SK-N-SH treated with all-trans-retinoic acid at 6 μM for 48 hours (cell line): ENCODE results near the gene FXR2.

ENCODE experiments used
- ATAC-seq: fragments of 200-7000 bp; cut with Tn5 transposase; 3 replicates; pipeline ENCODE4 v1.9.1; 2020; ENCODE audit warnings: mild to moderate bottlenecking, moderate library complexity
- ARNTL ChIP-seq: fragments of 450-650 bp; formaldehyde crosslinking; IDR thresholded peaks from 2 replicates; pipeline ENCODE4 v1.5.0; 2020; ENCODE audit warnings: low read depth, mild to moderate bottlenecking, moderate library complexity, borderline replicate concordance
- BACH2 ChIP-seq: fragments of 250-450 bp; sonication (Bioruptor Pico); IDR thresholded peaks from 2 replicates; pipeline ENCODE4 v1.9.0; 2021; ENCODE audit warnings: mild to moderate bottlenecking, borderline replicate concordance
- CREB5 ChIP-seq: fragments of 250-450 bp; sonication (Bioruptor Pico); IDR thresholded peaks from 2 replicates; pipeline ENCODE4 v1.5.1; 2020; ENCODE audit warnings: low read depth, mild to moderate bottlenecking, moderate library complexity
- CSDC2 ChIP-seq: fragments of 250-450 bp; sonication (Bioruptor Pico); IDR thresholded peaks from 2 replicates; pipeline ENCODE4 v1.5.0; 2020; ENCODE audit warnings: mild to moderate bottlenecking, moderate library complexity
- CSRNP3 ChIP-seq: fragments of 250-450 bp; sonication (Bioruptor Pico); IDR thresholded peaks from 2 replicates; pipeline ENCODE4 v1.5.1; 2021; ENCODE audit warnings: mild to moderate bottlenecking, moderate library complexity
- ESRRG ChIP-seq: fragments of 250-450 bp; sonication (Bioruptor Pico); IDR thresholded peaks from 2 replicates; pipeline ENCODE4 v1.6.1; 2021; ENCODE audit warnings: mild to moderate bottlenecking
- ISL1 ChIP-seq: fragments of 250-450 bp; sonication (Bioruptor Pico); IDR thresholded peaks from 2 replicates; pipeline ENCODE4 v2.1.2; 2022; ENCODE audit warnings: mild to moderate bottlenecking, moderate library complexity
- OSR1 ChIP-seq: fragments of 250-450 bp; sonication (Bioruptor Pico); IDR thresholded peaks from 2 replicates; pipeline ENCODE4 v1.8.0; 2022; ENCODE audit warnings: moderate library complexity, mild to moderate bottlenecking, inconsistent platforms
- PATZ1 ChIP-seq: fragments of 250-450 bp; sonication (Bioruptor Pico); IDR thresholded peaks from 2 replicates; pipeline ENCODE4 v1.8.0; 2020; ENCODE audit warnings: mild to moderate bottlenecking, moderate library complexity, borderline replicate concordance
- POU6F1 ChIP-seq: fragments of 250-450 bp; sonication (Bioruptor Pico); IDR thresholded peaks from 2 replicates; pipeline ENCODE4 v1.8.0; 2021; ENCODE audit warnings: low read depth, mild to moderate bottlenecking, moderate library complexity, borderline replicate concordance
- PPARA ChIP-seq: fragments of 250-450 bp; sonication (Bioruptor Pico); IDR thresholded peaks from 2 replicates; pipeline ENCODE4 v1.5.0; 2020; ENCODE audit warnings: mild to moderate bottlenecking, borderline replicate concordance
- RARB ChIP-seq: fragments of 250-450 bp; sonication (Bioruptor Pico); IDR thresholded peaks from 2 replicates; pipeline ENCODE4 v1.8.0; 2021; ENCODE audit warnings: mild to moderate bottlenecking, moderate library complexity
- SNAI2 ChIP-seq: fragments of 250-450 bp; sonication (Bioruptor Pico); IDR thresholded peaks from 2 replicates; pipeline ENCODE4 v1.5.0; 2020; ENCODE audit warnings: mild to moderate bottlenecking, moderate library complexity
- TOX ChIP-seq: fragments of 250-450 bp; sonication (Bioruptor Pico); IDR thresholded peaks from 2 replicates; pipeline ENCODE4 v1.8.0; 2021; ENCODE audit warnings: mild to moderate bottlenecking, moderate library complexity, borderline replicate concordance
- TSHZ2 ChIP-seq: fragments of 250-450 bp; sonication (Bioruptor Pico); IDR thresholded peaks from 2 replicates; pipeline ENCODE4 v1.5.0; 2020; ENCODE audit warnings: mild to moderate bottlenecking, moderate library complexity
- ZC3H10 ChIP-seq: fragments of 250-450 bp; sonication (Bioruptor Pico); IDR thresholded peaks from 2 replicates; pipeline ENCODE4 v1.5.1; 2021; ENCODE audit warnings: mild to moderate bottlenecking, moderate library complexity
- ZFP3 ChIP-seq: fragments of 250-450 bp; sonication (Bioruptor Pico); IDR thresholded peaks from 2 replicates; pipeline ENCODE4 v1.5.0; 2020; ENCODE audit warnings: mild to moderate bottlenecking, moderate library complexity
- ZFP30 ChIP-seq: fragments of 450-650 bp; formaldehyde crosslinking; IDR thresholded peaks from 2 replicates; pipeline ENCODE4 v1.5.0; 2022; ENCODE audit warnings: mild to moderate bottlenecking, moderate library complexity
- ZNF565 ChIP-seq: fragments of 450-650 bp; formaldehyde crosslinking; conservative IDR thresholded peaks from 2 replicates; pipeline ENCODE4 v1.5.0; 2020; ENCODE audit warnings: low read depth, mild to moderate bottlenecking, moderate library complexity
- ZNF70 ChIP-seq: fragments of 450-650 bp; formaldehyde crosslinking; IDR thresholded peaks from 2 replicates; pipeline ENCODE4 v1.5.0; 2020; ENCODE audit warnings: mild to moderate bottlenecking, moderate library complexity
- ZNF8 ChIP-seq: fragments of 450-650 bp; formaldehyde crosslinking; IDR thresholded peaks from 2 replicates; pipeline ENCODE4 v1.5.0; 2020; ENCODE audit warnings: mild to moderate bottlenecking, moderate library complexity

The FXR2 gene

GRCh38 chr17:7579834-7580603, 34.7 kb downstream of the FXR2 start:
- TF ChIP-seq TOX (no peak), CREB5 (no peak), RARB (CRISPR knock-in tag) (no peak), ZFP3 (CRISPR knock-in tag) (no peak), CSDC2 (no peak), OSR1 (CRISPR knock-in tag) (no peak), SNAI2 (no peak), ZC3H10 (no peak), POU6F1 (no peak), PATZ1 (CRISPR knock-in tag) (no peak), TSHZ2 (no peak)
- peak; percentile 2 for ATAC-seq

GRCh38 chr17:7579001-7579833, 35.5 kb downstream of the FXR2 start, which contains the start of gene CD68:
Gene CD68 (plus strand): TSS chr17:7579638. CDS start chr17:7579678, 40 bp downstream.
- ATAC-seq, result peak; percentile 62
- peak; percentile 29; the same call in 1 of the 2 replicates for TF ChIP-seq ARNTL (CRISPR knock-in tag)
- TF ChIP-seq ZFP3 (CRISPR knock-in tag), result 0 out of 2 replicates have a peak, but pooled peaks have one; percentile 12
- TF ChIP-seq PPARA (CRISPR knock-in tag), result no peak
- TF ChIP-seq ZNF8, result 0 out of 2 replicates have a peak, but pooled peaks have one; percentile 43
- peak; percentile 94 for TF ChIP-seq CREB5
- peak; percentile 86 for TF ChIP-seq ESRRG (CRISPR knock-in tag)
- TF ChIP-seq PATZ1 (CRISPR knock-in tag), result peak; percentile 90; the same call in 1 of the 2 replicates
- TF ChIP-seq OSR1 (CRISPR knock-in tag), result no peak
- no peak for TF ChIP-seq ZC3H10
- TF ChIP-seq TSHZ2, result no peak
- no peak for TF ChIP-seq BACH2 (CRISPR knock-in tag)
- peak; percentile 82 for TF ChIP-seq TOX
- peak; percentile 5 for TF ChIP-seq ZFP30 (CRISPR knock-in tag)
- TF ChIP-seq CSRNP3 (CRISPR knock-in tag), result peak; percentile 91; the same call in 1 of the 2 replicates
- TF ChIP-seq ISL1 (CRISPR knock-in tag), result peak; percentile 9; the same call in 1 of the 2 replicates
- no peak for TF ChIP-seq ZNF565
- TF ChIP-seq ZNF70, result no peak
- no peak for TF ChIP-seq SNAI2
- TF ChIP-seq RARB (CRISPR knock-in tag), result 0 out of 2 replicates have a peak, but pooled peaks have one; percentile 6
